Ascending aorta (tissue), 2 donors: Measurements from ENCODE around the gene APOO. TPM values are rescaled to one million over a fixed set of nuclear protein-coding genes. Genes with fewer than 3 reads are reported as not detected.

ENCODE experiments used
- DNase-seq, 2 donors: peaks; one replicate each; pipeline ENCODE4 v3.0.0-alpha.2; 2019; ENCODE audit warnings: low spot score in 2 of 2
- H3K27ac ChIP-seq, 2 donors: fragments of 200-600 bp; sonication (generic); one replicate each; pipeline ENCODE4 v1.5.1; 2016 to 2017; ENCODE audit warnings: mild to moderate bottlenecking in 1 of 2
- H3K27me3 ChIP-seq: fragments of 200-600 bp; sonication (generic); one replicate; pipeline ENCODE4 v1.5.1; 2017
- H3K36me3 ChIP-seq, 2 donors: fragments of 200-600 bp; sonication (generic); one replicate each; pipeline ENCODE4 v1.5.1; 2016
- H3K4me1 ChIP-seq, 2 donors: fragments of 200-600 bp; sonication (generic); one replicate each; pipeline ENCODE4 v1.5.1; 2016 to 2017; ENCODE audit warnings: mild to moderate bottlenecking in 1 of 2
- H3K4me3 ChIP-seq, 2 donors: fragments of 200-600 bp; sonication (generic); one replicate each; pipeline ENCODE4 v1.5.1; 2016 to 2017; ENCODE audit warnings: mild to moderate bottlenecking in 1 of 2
- H3K9me3 ChIP-seq, 2 donors: fragments of 200-600 bp; sonication (generic); one replicate each; pipeline ENCODE4 v1.5.1; 2016
- CTCF ChIP-seq, 3 experiments: fragments of 200-600 bp in 2 of 3; fragments of 450-650 bp in 1 of 3; sonication (generic) in 2 of 3; IDR thresholded peaks; one replicate each; pipeline ENCODE4 v1.5.1; 2016 to 2019; ENCODE audit warnings: antibody characterized with exemption in 3 of 3, mild to moderate bottlenecking in 1 of 3, moderate library complexity in 1 of 3
- intact Hi-C: fragments of 100-400 bp; cut with DNase I; formaldehyde crosslinking; loops from one replicate; pipeline ENCODE4 v1.15.1; 2023
- total RNA-seq: library from RNA; depleted of rRNA; stranded (reverse); fragments of >200 nt; gene quantifications from one replicate; pipeline ENCODE4 v1.1.0, GENCODE V29; 2016

APOO gene
- total RNA-seq, 1 donor from 2014 or later: not detected

DNA sequence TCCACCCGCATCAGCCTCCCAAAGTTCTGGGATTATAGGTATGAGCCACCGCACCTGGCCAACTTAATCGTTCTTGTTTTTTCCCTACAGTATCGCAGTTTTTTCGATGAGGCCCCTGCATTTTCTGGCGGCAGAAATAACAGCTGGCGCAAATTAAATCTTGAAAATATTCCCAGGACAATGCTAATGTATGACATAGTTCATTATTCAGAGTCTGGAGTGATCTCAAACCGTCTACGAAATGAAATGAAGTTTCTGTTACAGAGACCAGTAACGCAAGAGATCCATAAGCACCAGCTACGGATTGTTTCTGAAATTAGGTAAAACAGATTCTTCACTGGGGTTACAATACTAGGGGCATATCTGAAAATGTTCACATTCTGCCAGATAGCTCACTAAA lies 27.4 kb upstream of the APOO start:
- no peak overlapping the region for H3K4me3 ChIP-seq
- H3K27me3 ChIP-seq: no peaks in the 10 kb centered on the region
- H3K27ac ChIP-seq: no peak overlapping the region
- no peak for TF ChIP-seq CTCF (IDR thresholded peaks at IDR 0.05)
- intact Hi-C loops: no loop called here
- H3K36me3 ChIP-seq: no peaks in the 10 kb centered on the region
- no peaks in the 10 kb centered on the region for H3K9me3 ChIP-seq
- H3K4me1 ChIP-seq: no peaks in the 10 kb centered on the region
- no peak for DNase-seq

DNA sequence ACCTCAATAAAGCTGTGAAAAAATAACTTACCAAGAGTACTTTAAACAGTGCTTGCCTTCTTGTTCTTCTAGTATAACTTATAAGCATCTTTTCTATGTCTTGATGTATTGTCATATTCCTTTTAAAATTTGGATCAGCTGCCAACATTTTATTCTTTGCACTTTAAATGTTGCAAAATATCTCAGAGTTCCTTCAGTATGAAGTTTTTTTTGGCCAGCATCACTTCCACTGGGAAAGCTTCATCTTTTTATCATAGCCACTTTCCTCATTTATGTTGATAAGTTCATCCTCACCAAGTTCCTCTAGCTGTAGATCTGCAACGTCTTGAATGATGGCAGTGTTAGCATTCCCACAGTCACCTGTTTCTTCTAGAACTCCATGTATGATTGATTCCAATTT lies 24.3 kb upstream of the APOO start:
- Histone ChIP-seq H3K27me3 (no peaks in the 10 kb centered on the region), H3K9me3 (no peaks in the 10 kb centered on the region), H3K4me1 (no peaks in the 10 kb centered on the region), H3K4me3 (no peak overlapping the region), H3K27ac (no peak overlapping the region), H3K36me3 (no peaks in the 10 kb centered on the region)
- intact Hi-C loops: no loop called here
- TF ChIP-seq CTCF (IDR thresholded peaks at IDR 0.05): no peak
- no peak for DNase-seq

DNA sequence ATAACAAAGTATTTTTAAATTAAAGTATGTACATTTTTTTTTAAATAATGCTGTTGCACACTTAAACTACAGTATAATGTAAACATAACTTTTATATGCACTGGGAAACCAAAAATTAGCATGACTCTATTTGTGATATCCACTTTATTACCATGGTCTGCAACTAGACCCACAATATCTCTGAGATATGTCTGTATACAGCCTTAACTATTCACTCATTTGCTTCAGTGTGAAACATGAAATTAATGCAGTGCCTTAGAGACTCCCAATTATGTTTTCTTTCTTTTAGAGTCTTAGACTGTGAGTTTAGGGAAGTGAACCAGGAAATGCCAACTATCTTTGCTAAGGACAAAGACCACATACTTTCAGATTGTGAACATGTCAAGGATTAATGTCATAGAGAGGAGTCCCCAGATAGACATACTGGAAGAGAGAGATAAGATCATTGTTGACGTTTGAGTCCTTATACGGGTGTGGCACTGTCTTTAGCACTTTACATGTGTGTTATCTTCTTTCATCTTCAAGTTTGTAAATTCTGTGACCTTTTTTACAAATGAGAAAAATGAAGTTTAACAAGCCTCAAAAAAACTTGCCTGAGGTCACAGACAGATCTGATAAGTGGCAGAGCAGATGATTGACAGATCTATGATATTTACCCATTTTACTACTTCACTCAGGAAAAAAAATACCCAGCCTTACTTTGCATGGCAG lies 23.3 kb upstream of the APOO start:
- no peak for TF ChIP-seq CTCF (IDR thresholded peaks at IDR 0.05)
- no peaks in the 10 kb centered on the region for H3K27me3 ChIP-seq
- intact Hi-C loops: no loop called here

GRCh38 chrX:23926015-23926414 lies 18.3 kb upstream of the APOO start:
- intact Hi-C loops: no loop called here
- no peaks in the 10 kb centered on the region for H3K9me3 ChIP-seq
- no peaks in the 10 kb centered on the region for H3K36me3 ChIP-seq
- no peaks in the 10 kb centered on the region for H3K4me1 ChIP-seq
- no peak overlapping the region for H3K4me3 ChIP-seq
- H3K27ac ChIP-seq: no peak overlapping the region
- H3K27me3 ChIP-seq: no peaks in the 10 kb centered on the region
- DNase-seq: no peak
- no peak for TF ChIP-seq CTCF (IDR thresholded peaks at IDR 0.05)

More for the DNA sequence above, 23.3 kb upstream of the APOO start:
- Histone ChIP-seq H3K4me1 (no peaks in the 10 kb centered on the region), H3K9me3 (no peaks in the 10 kb centered on the region), H3K27ac (no peak overlapping the region), H3K36me3 (no peaks in the 10 kb centered on the region), H3K4me3 (no peak overlapping the region)
- DNase-seq: no peak

GRCh38 chrX:23919706-23920320 lies 12.1 kb upstream of the APOO start:
- TF ChIP-seq CTCF (IDR thresholded peaks at IDR 0.05): no peak
- H3K27ac ChIP-seq: no peak overlapping the region
- H3K4me1 ChIP-seq: no peaks in the 10 kb centered on the region
- H3K36me3 ChIP-seq: no peaks in the 10 kb centered on the region
- H3K9me3 ChIP-seq: no peaks in the 10 kb centered on the region
- no peak for DNase-seq
- no peak overlapping the region for H3K4me3 ChIP-seq
- H3K27me3 ChIP-seq: no peaks in the 10 kb centered on the region
- intact Hi-C loops: no loop called here
